ENCODE measurements around the gene NAV3.

Gene NAV3

DNA sequence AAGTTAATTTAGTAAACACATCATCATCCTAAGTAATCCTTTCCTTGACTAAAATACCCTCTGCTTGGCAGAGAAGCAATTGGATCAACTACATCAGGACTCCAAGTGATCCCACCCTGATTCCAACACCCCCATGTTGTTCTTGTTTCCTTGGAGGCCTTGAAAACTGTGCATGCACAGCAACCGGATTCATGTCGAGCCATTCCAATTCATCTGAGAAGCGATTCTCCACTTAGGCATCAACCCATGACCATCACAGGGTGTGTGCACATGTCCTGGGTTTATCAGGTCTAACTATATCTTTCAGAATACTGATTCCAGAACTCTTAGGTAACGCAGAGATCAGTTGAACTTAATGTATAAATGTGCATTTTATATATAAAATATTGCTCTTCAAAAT lies 163.0 kb downstream of the NAV3 start:
- DNase-seq: no peak

DNA sequence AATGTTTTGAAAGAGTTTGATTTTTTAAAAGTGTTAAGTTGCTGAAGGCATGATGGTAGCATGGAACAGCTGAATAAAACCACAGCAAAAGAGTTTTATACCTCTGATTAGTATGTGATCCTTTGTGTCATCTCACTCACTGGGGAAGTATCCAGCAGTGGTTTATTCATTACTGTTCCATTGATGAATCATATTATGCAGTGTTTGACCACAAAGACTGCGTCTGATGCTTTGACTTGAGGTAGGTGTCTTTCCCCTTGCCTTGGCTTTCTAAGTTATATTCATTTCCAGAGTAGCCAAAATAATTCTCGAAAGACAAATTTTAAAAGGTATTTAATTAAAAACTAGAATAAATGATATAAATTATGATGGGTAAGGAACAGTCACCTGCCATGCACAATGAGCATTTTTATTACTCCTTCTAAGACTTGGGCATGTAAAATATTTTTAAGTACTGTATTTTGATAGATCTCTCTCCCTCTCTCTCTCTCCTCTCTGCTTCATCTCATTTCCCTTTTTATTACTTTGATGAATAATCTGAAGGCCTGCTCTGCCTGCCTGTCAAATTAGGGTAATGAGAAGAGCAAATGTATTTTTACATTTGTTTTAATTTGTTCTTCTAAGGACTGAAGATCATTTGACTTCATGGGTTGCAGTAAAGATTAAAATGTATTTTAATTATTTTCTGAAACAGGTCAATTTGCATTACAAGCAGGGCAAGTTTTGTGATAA lies 164.9 kb downstream of the NAV3 start:
- no peak for DNase-seq

DNA sequence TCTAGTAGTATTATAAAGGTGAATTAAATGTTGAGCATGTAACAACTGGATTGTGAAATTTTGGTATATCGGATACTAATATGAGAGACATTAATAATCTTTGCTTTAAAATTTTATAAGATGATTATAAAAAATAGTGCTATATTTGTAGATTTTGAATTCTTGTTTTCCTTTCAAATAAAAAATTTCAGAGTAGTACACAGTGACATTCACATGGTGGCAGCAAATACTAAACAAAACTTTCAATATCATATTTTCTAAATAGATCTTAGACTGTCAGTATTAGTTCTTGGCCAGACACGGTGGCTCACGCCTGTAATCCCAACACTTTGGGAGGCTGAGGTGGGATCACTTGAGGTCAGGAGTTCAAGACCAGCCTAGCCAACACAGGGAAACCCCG lies 166.0 kb downstream of the NAV3 start:
- no peak for DNase-seq

DNA sequence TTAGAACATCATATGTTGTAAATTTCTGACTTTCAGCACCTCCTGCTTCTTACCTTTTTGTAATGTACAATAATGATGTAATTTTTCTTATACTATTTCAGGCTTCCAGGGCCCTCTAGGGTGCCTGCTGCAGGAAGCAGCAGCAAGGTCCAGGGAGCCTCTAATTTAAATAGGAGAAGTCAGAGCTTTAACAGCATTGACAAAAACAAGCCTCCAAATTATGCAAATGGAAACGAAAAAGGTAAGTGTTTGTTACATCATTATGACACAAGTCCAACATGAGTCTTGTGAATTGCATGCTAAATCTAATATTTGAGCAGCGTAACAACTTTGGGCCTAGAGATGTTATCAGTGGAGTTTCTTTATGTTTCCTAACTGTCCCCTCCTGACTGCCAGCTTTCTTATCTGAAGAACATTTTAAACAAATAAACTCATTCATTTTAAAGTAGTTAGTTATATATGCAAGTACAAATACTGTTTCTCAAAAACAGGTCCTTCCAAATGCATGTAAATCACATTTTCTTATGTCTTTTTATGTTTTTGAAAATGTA lies 167.6 kb downstream of the NAV3 start:
- DNase-seq: no peak

DNA sequence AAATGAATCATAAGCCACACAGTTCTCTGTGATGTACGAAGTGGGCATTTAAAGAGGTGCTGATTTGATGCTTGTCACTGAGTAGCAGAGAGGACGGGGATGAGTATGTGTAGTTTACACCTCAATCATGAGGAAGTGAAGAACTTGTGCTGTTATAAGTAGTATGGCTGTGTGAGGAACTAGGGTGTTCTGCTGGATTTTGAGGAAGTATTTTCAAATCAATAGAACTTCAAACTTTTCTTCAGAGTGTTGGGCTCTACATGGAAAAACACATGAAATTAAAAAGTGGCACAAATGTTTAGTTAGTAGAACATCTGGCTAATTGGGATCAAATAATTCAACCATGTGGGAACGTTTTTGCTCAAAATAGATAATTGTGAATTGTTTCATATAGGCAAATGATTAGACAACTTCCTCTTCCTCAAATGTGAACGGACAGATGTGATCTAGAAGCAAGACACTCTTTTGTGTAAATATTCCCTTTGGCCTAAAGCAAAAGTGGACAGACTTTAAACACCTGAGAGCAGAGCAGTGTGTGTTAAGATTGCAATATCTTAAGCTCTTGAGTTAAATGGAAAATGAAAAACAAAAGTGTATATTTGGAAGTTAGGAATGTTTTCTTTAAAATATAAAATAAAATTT lies 168.5 kb downstream of the NAV3 start:
- DNase-seq: no peak

DNA sequence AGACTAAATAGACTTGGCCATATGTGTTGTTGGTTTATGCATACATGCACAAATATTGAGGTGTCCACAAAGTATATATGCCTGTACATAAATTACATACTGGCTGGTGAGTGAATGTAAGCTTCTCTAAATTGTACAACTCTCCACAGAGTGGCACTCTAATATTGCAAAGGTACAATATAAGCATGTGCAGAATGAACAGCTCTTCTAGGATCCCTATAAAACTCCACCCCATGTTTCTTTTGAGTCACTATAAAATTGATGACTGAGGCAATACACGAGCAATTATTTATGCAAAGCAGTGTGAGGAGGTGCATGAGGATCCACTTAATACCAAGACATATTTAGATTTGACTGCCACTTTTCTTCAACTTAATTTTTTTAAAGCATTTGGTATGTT lies 172.2 kb downstream of the NAV3 start:
- no peak for DNase-seq

DNA sequence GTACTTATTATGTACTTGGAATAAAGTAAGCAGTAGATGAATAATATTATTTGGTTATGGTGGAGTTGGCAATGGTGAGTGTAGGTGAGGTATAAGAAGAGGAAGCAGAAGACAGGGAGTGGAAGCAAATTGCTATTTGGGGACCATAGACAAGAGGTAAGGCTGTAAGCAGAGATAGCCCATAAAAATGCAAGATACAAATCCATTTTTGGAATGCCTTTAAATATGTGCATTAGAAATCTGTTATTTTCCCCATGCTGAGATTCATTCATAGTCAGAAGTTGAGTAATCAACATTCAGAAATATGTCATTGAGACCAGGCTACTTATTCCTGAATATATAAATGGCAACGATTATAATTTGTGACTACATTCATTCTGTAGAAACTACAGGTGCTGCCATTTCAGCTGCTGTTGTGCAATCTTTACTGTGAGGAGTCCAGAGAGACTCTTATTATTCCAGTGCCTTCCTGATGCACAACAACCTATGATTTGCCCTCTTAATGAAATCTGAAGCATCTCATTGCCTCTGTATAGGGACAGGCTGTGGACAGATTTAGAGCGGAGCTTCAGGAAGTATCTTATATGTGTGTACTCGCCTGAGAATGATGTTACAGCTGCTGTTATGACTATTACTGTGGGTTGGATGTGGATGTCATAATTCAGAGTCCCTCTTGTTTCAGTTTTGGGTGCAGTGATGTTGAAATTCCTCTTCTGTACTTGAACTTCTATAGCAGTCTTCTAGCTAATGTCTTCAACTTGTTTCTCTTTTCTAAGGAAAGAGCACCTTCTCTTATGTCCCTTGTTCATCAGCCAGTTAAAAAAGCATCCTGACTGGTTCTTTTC lies 173.8 kb downstream of the NAV3 start:
- DNase-seq: no peak

DNA sequence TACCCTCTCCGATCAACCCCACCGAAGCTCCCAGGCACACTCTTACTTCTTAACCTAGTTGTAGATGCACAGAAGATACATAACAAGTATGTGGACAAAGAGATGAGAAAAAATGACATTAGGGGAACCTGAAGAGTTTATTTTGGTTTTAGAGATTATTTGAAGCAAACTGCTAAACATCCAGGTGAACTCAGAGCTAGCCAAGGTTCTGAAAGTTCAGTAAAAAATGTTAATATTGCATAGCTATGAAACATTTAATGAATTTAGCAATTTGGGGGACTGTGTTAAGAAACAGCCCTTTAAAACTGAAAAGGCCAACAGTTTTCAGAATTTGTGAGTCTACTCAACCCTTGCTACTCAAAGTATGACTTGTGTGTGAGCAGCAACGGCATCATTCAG lies 174.4 kb downstream of the NAV3 start:
- no peak for DNase-seq

DNA sequence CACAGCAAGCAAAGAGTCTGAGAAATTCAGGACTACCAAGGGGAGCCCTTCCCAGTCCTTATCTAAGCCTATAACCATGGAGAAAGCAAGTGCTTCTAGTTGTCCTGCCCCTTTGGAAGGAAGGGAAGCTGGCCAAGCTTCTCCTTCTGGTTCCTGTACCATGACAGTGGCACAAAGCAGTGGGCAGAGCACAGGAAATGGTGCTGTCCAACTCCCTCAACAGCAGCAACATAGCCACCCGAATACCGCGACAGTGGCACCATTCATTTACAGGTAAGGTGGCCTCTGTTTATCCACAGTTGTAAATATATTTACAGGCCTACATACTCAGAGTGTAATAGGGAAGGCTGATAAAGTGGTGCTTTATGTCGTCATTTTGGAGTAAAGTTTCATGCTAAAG lies 176.5 kb downstream of the NAV3 start:
- DNase-seq: no peak

DNA sequence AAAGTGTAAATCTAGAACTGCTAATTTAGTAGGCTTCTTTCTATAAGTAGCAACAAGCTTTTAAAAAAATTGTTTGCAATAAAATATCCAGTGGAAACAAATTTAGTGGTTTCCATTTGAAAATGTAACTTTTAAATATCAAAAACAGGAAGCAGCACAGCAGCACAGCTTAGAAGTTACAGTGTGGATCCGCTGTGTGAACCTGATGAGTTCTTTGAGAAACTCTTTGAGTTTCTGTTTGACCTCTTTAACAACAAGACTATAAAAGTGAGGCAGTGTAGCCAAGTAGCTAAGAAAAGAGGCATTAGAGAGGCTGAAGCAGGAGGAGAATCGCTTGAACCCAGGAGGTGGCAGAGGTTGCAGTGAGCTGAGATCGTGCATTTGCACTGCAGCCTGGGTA lies 178.3 kb downstream of the NAV3 start:
- no peak for DNase-seq

DNA sequence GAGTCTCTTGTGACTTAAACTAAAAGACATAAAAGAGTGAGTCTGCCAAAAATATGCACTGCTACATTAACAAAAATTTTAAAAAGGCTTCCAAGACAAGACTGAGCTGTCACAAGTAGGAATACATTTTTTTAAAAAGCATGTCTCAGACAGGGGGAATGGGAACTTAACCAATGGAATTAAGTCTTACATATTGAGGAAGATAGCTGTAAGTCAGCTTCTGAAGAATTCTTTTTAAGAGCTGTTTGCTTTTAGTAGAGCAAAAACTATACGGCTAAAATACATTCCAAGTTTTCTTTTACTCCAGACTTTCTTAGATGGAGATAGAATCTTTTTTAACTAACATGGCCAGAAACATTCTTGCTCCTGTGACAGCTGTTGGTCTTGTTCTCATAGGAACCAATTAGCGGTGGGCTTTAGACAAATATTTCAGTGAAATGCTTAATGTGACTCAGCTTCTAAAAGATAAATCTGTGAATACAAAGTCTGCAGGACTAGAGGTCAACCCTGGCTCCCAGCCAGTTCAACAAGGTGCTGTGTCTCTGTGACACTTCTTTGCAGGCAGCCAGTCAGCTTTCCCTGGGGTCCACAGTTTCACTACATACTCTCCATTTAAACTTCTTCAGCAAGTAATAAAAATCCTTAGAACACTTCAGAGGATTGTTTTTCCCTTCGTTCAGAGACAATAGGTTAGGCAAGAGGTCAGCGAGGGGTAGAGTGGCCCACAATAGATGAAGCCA lies 187.6 kb downstream of the NAV3 start:
- no peak for DNase-seq

DNA sequence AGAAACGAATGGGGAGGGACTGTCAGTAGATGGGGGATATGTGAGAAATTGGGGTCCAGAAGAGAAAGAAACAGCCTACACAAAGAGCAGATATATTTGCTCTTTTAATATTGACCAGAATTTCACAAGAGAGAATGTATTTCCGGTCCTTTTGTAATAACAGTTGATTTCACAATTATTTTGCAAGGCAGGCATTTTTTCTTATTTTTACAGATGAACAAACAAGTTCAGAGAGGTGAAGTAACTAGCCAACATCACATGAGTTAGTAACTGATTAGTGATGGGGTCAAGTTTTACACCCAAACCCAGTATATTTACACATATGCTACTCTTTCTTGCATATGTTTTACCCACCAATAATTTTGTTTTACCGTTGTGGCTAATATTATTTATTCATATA lies 188.2 kb downstream of the NAV3 start:
- no peak for DNase-seq

DNA sequence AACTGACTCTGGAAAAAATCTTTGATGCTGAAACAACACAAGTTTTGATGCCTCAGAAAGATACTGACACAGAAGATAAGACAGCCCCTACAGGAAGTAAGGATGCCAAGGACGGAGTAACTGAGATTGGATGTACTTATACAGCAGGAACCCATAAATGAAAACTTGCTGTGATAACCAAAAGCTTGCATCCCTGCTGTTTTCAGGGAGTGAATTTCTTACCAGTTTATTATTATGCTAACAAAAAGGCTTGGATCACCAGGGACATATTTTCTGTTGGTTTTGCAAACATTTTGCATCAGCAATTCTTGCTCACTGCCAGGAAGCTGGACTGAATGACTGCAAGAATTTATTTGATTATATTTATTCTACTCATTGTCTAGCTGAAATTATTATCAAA lies 197.7 kb downstream of the NAV3 start:
- DNase-seq: no peak

DNA sequence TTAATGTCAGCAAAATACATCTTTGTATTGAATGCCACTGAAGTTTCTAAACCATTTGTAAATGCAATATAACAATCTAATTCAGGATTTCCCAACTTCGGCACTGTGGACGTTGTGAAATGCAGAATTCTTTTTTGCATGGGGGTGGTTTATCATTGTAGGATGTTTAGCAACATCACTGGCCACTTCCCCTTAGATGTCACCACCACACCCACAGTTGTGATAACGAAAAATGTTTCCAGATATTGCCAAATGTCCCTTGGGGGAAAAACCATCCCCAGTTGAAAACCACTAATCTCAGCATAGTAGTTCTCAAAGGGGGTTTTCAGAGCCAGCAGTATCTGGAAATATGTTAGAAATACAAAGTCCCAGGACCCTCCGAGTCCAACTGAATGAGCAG lies 203.3 kb downstream of the NAV3 start:
- DNase-seq: no peak

DNA sequence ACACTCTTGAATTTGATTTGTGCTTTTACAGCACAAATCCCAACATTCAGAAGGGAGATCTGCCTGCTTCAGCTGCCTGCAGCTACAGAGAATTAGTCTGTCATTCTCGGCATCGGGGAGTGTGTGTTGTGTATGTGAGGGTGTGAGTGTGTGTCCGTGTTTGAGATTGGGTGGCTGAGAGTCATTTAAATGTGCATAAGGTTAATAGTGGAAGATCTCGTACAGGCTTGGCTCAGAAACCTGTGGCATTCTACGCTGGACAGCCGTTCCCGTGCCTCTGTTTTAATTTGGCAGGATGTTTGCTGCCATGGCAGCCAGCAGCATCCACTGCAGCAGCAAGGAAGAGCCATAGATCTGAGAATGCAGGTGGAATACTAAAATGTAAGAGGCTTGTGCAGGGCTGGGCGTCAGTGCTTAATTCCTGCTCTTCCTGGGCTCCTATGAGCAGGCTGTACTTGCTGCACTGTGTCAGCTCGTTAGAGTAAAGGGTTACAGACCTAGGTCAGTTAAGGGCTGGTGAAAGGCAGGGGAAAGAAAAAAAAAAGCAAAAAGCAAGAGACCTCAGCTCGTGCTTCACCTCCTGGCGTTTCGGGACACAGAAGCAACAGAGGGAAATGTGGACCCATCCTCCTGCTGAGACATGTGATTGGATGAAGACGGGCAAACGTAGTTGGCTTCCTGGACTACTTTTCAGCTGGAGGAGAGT lies 205.4 kb downstream of the NAV3 start:
- peak; percentile 9 for DNase-seq

DNA sequence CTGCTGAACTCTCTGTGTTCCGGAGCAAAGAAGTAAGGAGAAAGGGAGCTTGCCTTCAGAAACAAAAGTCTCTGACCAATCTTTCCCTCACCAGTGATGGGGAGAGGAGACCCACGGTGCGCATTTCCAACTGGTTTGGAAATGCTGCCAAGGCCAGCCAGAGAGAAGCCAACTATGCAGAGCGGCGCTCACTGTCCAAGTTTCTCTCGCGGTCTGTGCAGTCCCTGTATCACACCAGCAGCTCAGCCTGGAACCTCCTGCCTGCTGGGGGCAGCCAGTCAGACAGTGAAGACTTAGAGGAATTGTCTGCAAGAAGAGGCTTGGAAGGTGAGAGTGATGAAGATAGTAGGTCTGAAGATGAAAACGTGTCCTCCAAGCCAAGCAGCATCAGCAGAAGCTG lies 206.2 kb downstream of the NAV3 start:
- no peak for DNase-seq

DNA sequence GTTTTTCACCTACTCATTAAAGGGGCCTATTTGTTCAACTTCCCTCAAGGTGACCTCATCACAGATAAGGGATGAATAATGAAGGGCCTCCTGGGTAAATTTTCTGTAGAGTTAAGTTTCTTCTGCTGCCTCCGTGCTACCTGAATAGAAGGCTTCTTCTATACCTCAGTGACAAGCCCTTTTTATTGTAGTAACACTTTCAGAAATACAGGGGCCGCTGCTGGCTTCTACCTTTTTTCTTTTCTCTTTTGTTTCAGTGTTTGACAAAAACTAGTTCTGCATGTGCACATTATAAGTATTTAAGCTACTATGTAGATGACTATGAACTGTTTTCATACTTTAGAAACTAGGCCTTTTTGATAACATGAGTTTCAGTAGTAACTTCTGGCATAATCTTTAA lies 207.0 kb downstream of the NAV3 start:
- DNase-seq: no peak

DNA sequence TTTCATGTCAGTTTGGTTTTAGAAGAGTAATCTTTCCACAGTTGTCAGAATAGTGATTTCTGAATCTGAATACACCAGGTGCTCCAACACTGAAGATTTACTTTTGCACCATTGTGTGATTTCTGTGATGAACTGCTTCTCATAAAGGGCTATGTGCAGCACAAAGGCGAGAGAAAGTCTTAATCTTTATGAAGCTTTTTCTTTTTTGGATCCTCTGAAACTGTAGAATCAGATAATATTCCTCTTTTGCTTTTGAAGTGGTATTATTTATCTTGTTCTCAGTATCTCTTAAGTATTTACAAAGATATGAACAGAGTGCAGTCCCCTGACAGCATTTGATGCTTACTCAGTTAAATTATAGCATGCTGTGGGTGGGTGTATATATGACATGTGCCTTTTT lies 207.8 kb downstream of the NAV3 start:
- DNase-seq: no peak

DNA sequence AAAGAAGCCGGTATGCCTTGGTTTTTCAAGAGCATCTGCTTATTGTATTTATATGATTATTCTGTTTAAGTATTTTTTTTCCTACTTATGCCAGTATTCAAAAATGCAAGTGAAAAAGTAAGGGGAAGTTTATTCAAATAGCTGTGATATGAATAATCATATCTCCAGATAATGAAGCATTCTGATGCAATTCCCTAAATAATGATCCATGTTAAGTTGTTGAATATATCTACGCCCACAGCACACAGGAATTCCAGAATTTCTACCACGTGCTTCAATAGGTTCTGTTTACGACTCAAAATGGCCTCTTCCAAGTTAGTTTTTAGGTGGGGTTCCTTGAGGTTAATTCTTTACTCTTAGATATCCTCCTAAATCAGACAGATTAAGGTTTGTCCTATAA lies 208.3 kb downstream of the NAV3 start:
- DNase-seq: no peak

DNA sequence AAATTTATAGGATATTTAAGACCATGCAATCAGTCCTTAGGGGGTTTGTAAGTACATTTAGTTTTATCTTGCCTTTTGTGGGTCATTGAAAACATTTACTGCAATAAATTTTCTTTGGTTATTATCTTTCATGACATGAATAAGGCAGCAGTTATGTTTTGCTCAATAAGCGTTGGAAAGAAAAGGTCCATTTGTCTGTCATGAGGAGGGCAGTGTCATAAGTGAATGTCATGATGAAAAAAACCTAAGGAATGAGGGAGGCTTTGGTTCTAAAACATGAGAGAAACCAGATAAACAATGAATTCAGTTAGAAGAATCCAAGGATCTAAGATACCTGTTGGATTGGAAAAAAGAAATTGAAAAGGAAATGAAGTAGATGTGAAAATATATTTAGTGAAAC lies 209.4 kb downstream of the NAV3 start:
- DNase-seq: no peak

DNA sequence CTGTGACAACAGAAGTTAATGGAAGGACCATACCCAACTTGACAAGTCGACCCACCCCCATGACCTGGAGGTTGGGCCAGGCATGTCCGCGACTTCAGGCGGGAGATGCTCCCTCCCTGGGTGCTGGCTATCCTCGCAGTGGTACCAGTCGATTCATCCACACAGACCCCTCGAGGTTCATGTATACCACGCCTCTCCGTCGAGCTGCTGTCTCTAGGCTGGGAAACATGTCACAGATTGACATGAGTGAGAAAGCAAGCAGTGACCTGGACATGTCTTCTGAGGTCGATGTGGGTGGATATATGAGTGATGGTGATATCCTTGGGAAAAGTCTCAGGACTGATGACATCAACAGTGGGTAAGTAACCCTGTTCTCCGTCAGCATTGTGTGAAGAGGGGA lies 220.1 kb downstream of the NAV3 start:
- no peak for DNase-seq

DNA sequence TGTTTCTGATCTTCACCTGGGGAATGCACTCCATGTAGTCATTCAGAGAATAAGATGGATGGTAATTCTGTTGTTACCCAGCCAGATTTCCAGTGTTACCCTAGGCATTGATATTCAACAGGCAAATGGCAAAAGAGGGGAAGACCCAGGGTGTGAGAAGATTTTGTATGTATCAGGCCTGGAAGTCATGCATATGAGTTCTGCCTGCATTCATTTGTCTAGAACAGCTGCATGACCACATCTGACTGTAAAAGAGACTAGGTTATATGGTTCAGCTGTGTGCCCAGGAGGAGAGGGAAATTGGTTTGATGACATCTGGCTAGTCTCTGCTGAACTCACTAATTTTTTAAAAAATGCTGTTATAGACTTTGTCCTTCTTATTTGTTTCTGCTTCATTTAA lies 224.9 kb downstream of the NAV3 start:
- no peak for DNase-seq
